Measurements from ENCODE around the gene JPT1.

DNA sequence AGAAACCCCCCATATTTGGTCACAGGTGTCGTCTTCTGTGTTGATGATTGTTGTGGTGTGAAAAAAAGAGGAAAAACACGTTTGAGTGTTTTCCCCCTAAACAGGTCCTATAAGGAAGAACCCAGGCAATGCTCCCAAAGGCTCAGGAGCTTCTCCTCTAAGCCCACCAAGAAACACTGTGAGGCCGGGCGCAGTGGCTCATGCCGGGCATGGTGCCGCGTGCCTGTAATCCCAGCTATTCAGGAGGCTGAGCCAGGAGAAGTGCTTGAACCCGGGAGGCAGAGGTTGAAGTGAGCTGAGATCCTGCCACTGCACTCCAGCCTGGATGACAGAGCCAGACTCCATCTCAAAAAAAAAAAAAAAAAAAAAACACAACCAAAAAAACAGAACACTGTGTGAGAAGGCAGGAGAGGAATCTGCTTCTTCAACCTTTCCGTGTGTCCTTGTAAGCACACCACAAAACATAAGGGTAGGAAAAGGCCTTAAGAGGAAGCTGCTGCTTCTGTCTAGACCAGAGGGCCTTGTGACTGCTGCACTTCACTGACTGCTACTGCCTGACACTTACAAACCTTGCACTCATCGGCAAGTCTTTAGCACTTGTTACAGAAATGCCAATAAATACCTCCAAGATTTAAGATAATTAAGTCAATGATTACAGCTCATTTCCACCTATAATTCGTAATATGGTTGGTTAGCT lies 9.3 kb downstream of the JPT1 start:
- TF ChIP-seq L3MBTL2 (conservative IDR thresholded peaks at IDR 0.05) (no peak), ZNF384 (IDR thresholded peaks at IDR 0.05) (no peak), HDGF (IDR thresholded peaks at IDR 0.05; ENCODE audit: borderline replicate concordance) (no peak)

Measured in HEK293T (cell line).